ENCODE measurements around the gene CEP63. TPM values are rescaled to one million over a fixed set of nuclear protein-coding genes. Genes with fewer than 3 reads are reported as not detected.

CEP63 gene
- total and polyA plus RNA-seq, 2 experiments from 2014 or later = 15.8 to 237 TPM

DNA sequence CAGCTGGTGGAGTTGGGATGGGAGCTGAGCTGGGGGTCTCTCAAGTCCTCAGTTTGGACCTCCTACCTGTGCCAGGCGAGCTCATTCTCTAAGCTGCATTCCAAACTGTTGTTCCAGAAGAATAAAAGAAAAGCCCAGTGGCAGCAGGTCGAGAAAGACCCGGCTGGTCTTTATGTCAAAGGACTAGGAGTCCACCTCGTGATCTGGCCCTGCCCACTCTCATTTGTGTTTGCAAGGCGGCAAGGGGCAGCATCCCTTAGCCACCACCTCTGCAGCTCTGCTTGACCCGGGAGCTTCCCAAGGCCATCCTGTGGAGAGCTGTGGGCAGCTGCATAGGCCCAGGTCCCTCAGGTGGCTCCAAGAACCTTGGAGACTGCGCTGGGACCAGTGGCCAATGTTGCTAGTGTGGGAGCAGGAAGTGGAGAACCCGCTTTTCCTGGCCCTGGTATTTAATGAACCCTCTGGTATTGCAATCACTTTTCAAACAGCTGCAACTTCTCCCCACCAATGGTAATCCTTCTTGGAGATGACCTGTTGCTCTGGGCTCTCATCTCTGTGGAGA, 134.1 kb downstream of the CEP63 start:
- H3K4me3 ChIP-seq = no peak overlapping the region
- TF ChIP-seq EZH2phosphoT487 (IDR thresholded peaks at IDR 0.05; ENCODE audit: low read depth, severe bottlenecking, unreplicated experiment) = no peak
- no peak for TF ChIP-seq CTCF (IDR thresholded peaks at IDR 0.05; ENCODE audit: poor library complexity)
- TF ChIP-seq EZH2 (IDR thresholded peaks at IDR 0.05; ENCODE audit: borderline replicate concordance) = no peak
- no peaks in the 10 kb centered on the region for H3K4me1 ChIP-seq (ENCODE audit: insufficient read depth)
- H3K9me3 ChIP-seq (ENCODE audit: low read depth) = no peaks in the 10 kb centered on the region
- H2AFZ ChIP-seq = no peak overlapping the region
- no peaks in the 10 kb centered on the region for H3K27me3 ChIP-seq
- H3K9me2 ChIP-seq (replicated peaks; ENCODE audit: insufficient read depth) = no peaks in the 10 kb centered on the region
- no peaks in the 10 kb centered on the region for H4K20me1 ChIP-seq (ENCODE audit: insufficient read depth, poor library complexity, severe bottlenecking)
- H3K27ac ChIP-seq = no peak overlapping the region
- DNase-seq (ENCODE audit: low spot score) = no peak
- no peak overlapping the region for H3K4me2 ChIP-seq
- 84% methylated on average over 8 of the region's 8 CpGs for WGBS (ENCODE audit: low lambda C conversion rate, missing lambda C conversion rate)
- H3K79me2 ChIP-seq = no peaks in the 10 kb centered on the region
- H3K36me3 ChIP-seq (replicated peaks; ENCODE audit: insufficient read depth, low read depth) = no peaks in the 10 kb centered on the region

DNA sequence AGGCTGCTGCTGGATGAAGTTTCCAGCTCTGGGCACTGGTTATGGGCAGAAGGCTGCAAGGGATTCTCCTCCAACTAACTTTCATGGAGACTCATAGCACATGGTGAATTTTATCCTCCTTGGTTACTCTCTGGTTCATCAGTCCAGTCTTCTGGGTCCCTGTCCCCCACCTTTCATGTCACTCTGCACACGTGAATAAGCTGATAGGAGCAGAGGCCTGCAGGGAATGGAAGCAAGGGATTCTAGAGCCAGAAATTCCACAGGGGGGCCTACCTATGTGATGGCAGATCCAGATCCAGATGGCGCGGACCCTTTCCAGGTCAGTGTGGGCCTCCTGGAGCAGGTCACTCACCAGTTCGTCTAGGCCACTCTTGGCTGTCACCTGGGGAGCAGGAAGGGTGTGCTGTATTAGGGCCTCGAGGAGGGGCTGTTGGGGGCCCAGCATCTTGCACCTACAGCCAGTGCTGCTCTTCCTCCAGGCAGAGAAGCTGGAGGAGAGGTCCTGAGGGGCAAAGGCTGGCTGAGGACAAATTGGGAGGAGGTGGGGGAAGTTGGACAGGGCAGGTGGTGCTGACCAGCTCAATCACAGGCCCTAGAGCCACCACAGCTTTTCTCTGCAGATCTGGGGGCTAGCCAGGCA, 134.7 kb downstream of the CEP63 start:
- DNase-seq (ENCODE audit: low spot score) = no peak

DNA sequence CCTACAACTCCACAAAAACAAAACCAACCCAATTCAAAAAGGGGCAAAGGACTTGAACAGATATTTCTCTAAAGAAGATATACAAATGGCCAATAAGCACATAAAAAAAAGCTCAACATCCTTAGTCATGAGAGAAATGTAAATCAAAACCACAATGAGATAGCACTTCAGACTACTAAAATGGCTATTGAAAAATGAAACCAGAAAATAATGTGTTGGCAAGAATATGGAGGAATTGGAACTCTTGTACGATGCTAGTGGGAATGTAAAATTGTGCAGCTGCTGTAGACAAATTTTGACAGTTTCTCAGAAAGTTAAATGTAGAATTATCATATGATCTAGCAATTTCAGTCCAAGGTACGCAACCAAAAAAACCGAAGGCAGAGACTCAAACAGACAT, 136.0 kb downstream of the CEP63 start:
- no peaks in the 10 kb centered on the region for H3K79me2 ChIP-seq
- H3K27me3 ChIP-seq = no peaks in the 10 kb centered on the region
- 88% methylated on average over 3 of the region's 3 CpGs for WGBS (ENCODE audit: low lambda C conversion rate, missing lambda C conversion rate)
- no peaks in the 10 kb centered on the region for H3K4me1 ChIP-seq (ENCODE audit: insufficient read depth)
- no peaks in the 10 kb centered on the region for H3K9me3 ChIP-seq (ENCODE audit: low read depth)
- H3K4me3 ChIP-seq = no peak overlapping the region
- H3K4me2 ChIP-seq = no peak overlapping the region
- no peak for DNase-seq (ENCODE audit: low spot score)
- no peaks in the 10 kb centered on the region for H4K20me1 ChIP-seq (ENCODE audit: insufficient read depth, poor library complexity, severe bottlenecking)
- H3K9me2 ChIP-seq (replicated peaks; ENCODE audit: insufficient read depth) = no peaks in the 10 kb centered on the region
- H3K36me3 ChIP-seq (replicated peaks; ENCODE audit: insufficient read depth, low read depth) = no peaks in the 10 kb centered on the region
- TF ChIP-seq CTCF (IDR thresholded peaks at IDR 0.05; ENCODE audit: poor library complexity) (no peak), EZH2 (IDR thresholded peaks at IDR 0.05; ENCODE audit: borderline replicate concordance) (no peak), EZH2phosphoT487 (IDR thresholded peaks at IDR 0.05; ENCODE audit: low read depth, severe bottlenecking, unreplicated experiment) (no peak)
- no peak overlapping the region for H3K27ac ChIP-seq
- no peak overlapping the region for H2AFZ ChIP-seq

More for the DNA sequence above, 134.7 kb downstream of the CEP63 start:
- H3K27me3 ChIP-seq = no peaks in the 10 kb centered on the region
- no peak overlapping the region for H3K4me3 ChIP-seq
- no peaks in the 10 kb centered on the region for H3K9me3 ChIP-seq (ENCODE audit: low read depth)
- no peaks in the 10 kb centered on the region for H3K79me2 ChIP-seq
- 88% methylated on average over 5 of the region's 5 CpGs for WGBS (ENCODE audit: low lambda C conversion rate, missing lambda C conversion rate)
- no peak overlapping the region for H3K4me2 ChIP-seq
- no peaks in the 10 kb centered on the region for H3K36me3 ChIP-seq (replicated peaks; ENCODE audit: insufficient read depth, low read depth)
- no peaks in the 10 kb centered on the region for H3K9me2 ChIP-seq (replicated peaks; ENCODE audit: insufficient read depth)
- H4K20me1 ChIP-seq (ENCODE audit: insufficient read depth, poor library complexity, severe bottlenecking) = no peaks in the 10 kb centered on the region
- TF ChIP-seq EZH2 (IDR thresholded peaks at IDR 0.05; ENCODE audit: borderline replicate concordance) = no peak
- no peak for TF ChIP-seq CTCF (IDR thresholded peaks at IDR 0.05; ENCODE audit: poor library complexity)
- TF ChIP-seq EZH2phosphoT487 (IDR thresholded peaks at IDR 0.05; ENCODE audit: low read depth, severe bottlenecking, unreplicated experiment) = no peak
- no peak overlapping the region for H2AFZ ChIP-seq
- no peak overlapping the region for H3K27ac ChIP-seq
- H3K4me1 ChIP-seq (ENCODE audit: insufficient read depth) = no peaks in the 10 kb centered on the region

All from hepatocyte (in vitro differentiated cells).